Duodenal mucosa (tissue), 2 donors: Measurements from ENCODE around the gene LRRC49.
"Not testable (repeated sequence)": the region's sequence is repeated elsewhere in the genome, so short reads cannot be mapped to it uniquely, and the experiment has no call there.

Experiments used
- H3K27ac ChIP-seq: one replicate; pipeline ENCODE4 v1.7.0; 2013; ENCODE audit warnings: low read depth, low read length
- H3K27me3 ChIP-seq, 2 donors: one replicate each; pipeline ENCODE4 v1.7.0; 2013; ENCODE audit warnings: low read length in 2 of 2, control low read depth in 1 of 2; ENCODE audit not compliant: insufficient read depth in 2 of 2, control insufficient read depth in 1 of 2
- H3K36me3 ChIP-seq, 2 donors: one replicate each; pipeline ENCODE4 v1.7.0; 2013; ENCODE audit warnings: low read length in 2 of 2, control low read depth in 1 of 2; ENCODE audit not compliant: insufficient read depth in 2 of 2, control insufficient read depth in 1 of 2
- H3K4me1 ChIP-seq, 2 donors: one replicate each; pipeline ENCODE4 v1.7.0; 2013; ENCODE audit warnings: low read length in 2 of 2, control low read depth in 1 of 2; ENCODE audit not compliant: insufficient read depth in 2 of 2, control insufficient read depth in 1 of 2
- H3K4me3 ChIP-seq, 2 donors: one replicate each; pipeline ENCODE4 v1.7.0; 2013; ENCODE audit warnings: low read length in 2 of 2, low read depth in 1 of 2
- H3K9ac ChIP-seq, 2 donors: one replicate each; pipeline ENCODE4 v1.7.0; 2013; ENCODE audit warnings: low read length in 2 of 2, low read depth in 1 of 2
- H3K9me3 ChIP-seq, 2 donors: one replicate each; pipeline ENCODE4 v1.7.0; 2013; ENCODE audit warnings: low read length in 2 of 2, control low read depth in 1 of 2; ENCODE audit not compliant: control insufficient read depth in 1 of 2

The LRRC49 gene

GRCh38 chr15:70976851-70977250, 84.2 kb downstream of the LRRC49 start:
- Histone ChIP-seq H3K4me1 (no peaks in the 10 kb centered on the region), H3K36me3 (no peaks in the 10 kb centered on the region), H3K9me3 (no peaks in the 10 kb centered on the region), H3K4me3 (no peak overlapping the region), H3K27ac (no peak overlapping the region), H3K9ac (no peak overlapping the region), H3K27me3 (no peaks in the 10 kb centered on the region)

- Histone ChIP-seq H3K9me3 (peaks cover 0 to 6% of the 10 kb centered on the region in 2 donors), H3K9ac (no peak overlapping the region), H3K27ac (no peak overlapping the region), H3K27me3 (no peaks in the 10 kb centered on the region), H3K4me3 (no peak overlapping the region), H3K4me1 (no peaks in the 10 kb centered on the region), H3K36me3 (no peaks in the 10 kb centered on the region)
Measured at GRCh38 chr15:70995383-70995970, 102.9 kb downstream of the LRRC49 start.

GRCh38 chr15:70998319-70998718, 105.7 kb downstream of the LRRC49 start:
- Histone ChIP-seq H3K27ac (no peak overlapping the region), H3K4me1 (no peaks in the 10 kb centered on the region), H3K9me3 (peaks cover 0 to 2% of the 10 kb centered on the region in 2 donors), H3K27me3 (no peaks in the 10 kb centered on the region), H3K36me3 (no peaks in the 10 kb centered on the region), H3K4me3 (no peak overlapping the region), H3K9ac (no peak overlapping the region)

GRCh38 chr15:71002316-71002715, 109.7 kb downstream of the LRRC49 start:
- H3K4me1 ChIP-seq: no peaks in the 10 kb centered on the region
- peaks cover 0 to 2% of the 10 kb centered on the region in 2 donors for H3K9me3 ChIP-seq
- no peaks in the 10 kb centered on the region for H3K27me3 ChIP-seq
- H3K36me3 ChIP-seq: no peaks in the 10 kb centered on the region
- no peak overlapping the region for H3K27ac ChIP-seq
- H3K9ac ChIP-seq: no peak overlapping the region
- no peak overlapping the region for H3K4me3 ChIP-seq

GRCh38 chr15:71003319-71003718, 110.7 kb downstream of the LRRC49 start:
- H3K27ac ChIP-seq: no peak overlapping the region
- H3K27me3 ChIP-seq: no peaks in the 10 kb centered on the region
- peaks cover 0 to 2% of the 10 kb centered on the region in 2 donors for H3K9me3 ChIP-seq
- H3K4me3 ChIP-seq: no peak overlapping the region
- H3K36me3 ChIP-seq: no peaks in the 10 kb centered on the region
- H3K4me1 ChIP-seq: no peaks in the 10 kb centered on the region
- H3K9ac ChIP-seq: no peak overlapping the region

- not testable (repeated sequence) for H3K36me3 ChIP-seq, H3K27ac ChIP-seq, H3K9me3 ChIP-seq, H3K27me3 ChIP-seq, H3K4me1 ChIP-seq, H3K9ac ChIP-seq, H3K4me3 ChIP-seq
Measured at GRCh38 chr15:71004506-71004905, 111.9 kb downstream of the LRRC49 start.

GRCh38 chr15:71005895-71006294, 113.3 kb downstream of the LRRC49 start:
- no peaks in the 10 kb centered on the region for H3K4me1 ChIP-seq
- H3K9ac ChIP-seq: no peak overlapping the region
- H3K27ac ChIP-seq: no peak overlapping the region
- H3K27me3 ChIP-seq: no peaks in the 10 kb centered on the region
- no peaks in the 10 kb centered on the region for H3K36me3 ChIP-seq
- no peak overlapping the region for H3K4me3 ChIP-seq
- H3K9me3 ChIP-seq: no peaks in the 10 kb centered on the region

- H3K4me1 ChIP-seq: no peaks in the 10 kb centered on the region
- H3K9me3 ChIP-seq: no peaks in the 10 kb centered on the region
- H3K4me3 ChIP-seq: no peak overlapping the region
- no peaks in the 10 kb centered on the region for H3K36me3 ChIP-seq
- H3K27me3 ChIP-seq: no peaks in the 10 kb centered on the region
- H3K9ac ChIP-seq: no peak overlapping the region
- H3K27ac ChIP-seq: no peak overlapping the region
Measured at GRCh38 chr15:71008250-71008870, 115.7 kb downstream of the LRRC49 start.

- no peaks in the 10 kb centered on the region for H3K9me3 ChIP-seq
- no peak overlapping the region for H3K4me3 ChIP-seq
- H3K36me3 ChIP-seq: no peaks in the 10 kb centered on the region
- no peaks in the 10 kb centered on the region for H3K4me1 ChIP-seq
- H3K27me3 ChIP-seq: no peaks in the 10 kb centered on the region
- H3K9ac ChIP-seq: no peak overlapping the region
- no peak overlapping the region for H3K27ac ChIP-seq
Measured at GRCh38 chr15:71010472-71010871, 117.8 kb downstream of the LRRC49 start.

GRCh38 chr15:71010997-71011396, 118.4 kb downstream of the LRRC49 start:
- Histone ChIP-seq H3K36me3 (no peaks in the 10 kb centered on the region), H3K9ac (no peak overlapping the region), H3K27ac (no peak overlapping the region), H3K27me3 (no peaks in the 10 kb centered on the region), H3K4me1 (no peaks in the 10 kb centered on the region), H3K9me3 (no peaks in the 10 kb centered on the region), H3K4me3 (no peak overlapping the region)
